ENCODE data around the gene MRPS5. TPM values are rescaled to one million over a fixed set of nuclear protein-coding genes. Genes with fewer than 3 reads are reported as not detected.
"Not testable (repeated sequence)": the region's sequence is repeated elsewhere in the genome, so short reads cannot be mapped to it uniquely, and the experiment has no call there.

The MRPS5 gene
- total RNA-seq = 57.6 and 78.6 TPM in 2 replicates
- 49.1 TPM for polyA plus RNA-seq (2012)

DNA sequence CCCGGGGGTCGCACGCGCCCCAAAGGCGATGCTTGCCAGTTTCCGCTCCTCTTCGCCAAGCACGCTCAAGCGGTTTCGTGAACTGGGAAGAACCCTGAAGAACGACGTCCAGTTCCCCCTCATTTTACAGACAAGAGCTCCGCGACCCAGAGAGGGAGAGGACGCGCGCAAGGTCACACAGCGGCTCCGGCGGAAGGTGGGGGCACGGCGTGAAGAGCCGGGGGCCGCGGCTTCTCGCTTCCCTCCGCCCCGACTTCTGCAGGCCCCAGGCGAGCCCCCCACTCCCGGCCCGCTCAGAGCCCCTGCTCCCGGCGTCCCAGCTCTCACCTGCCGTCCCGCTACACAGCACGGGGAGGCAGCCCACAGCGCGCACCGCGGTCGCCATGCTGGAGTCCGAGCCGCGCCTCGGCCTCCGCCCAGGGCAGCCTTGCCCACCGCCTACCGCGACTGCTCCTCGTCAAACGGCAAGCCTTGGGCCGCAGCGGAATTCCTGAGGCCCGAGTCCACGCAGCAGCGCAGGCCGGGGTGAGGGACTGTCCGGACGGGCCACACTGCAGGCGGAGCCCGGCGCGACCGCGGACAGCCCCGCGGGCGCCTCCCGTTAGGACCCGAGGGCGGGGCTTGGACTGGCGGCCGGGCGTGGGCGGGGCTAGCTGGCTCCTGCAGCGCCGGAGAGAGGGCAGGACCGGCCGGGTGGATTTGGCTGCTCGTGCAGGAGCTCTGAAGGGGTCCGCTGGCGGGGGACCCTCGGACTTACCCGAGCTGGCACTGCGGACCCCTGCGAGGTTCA, at the start of gene MRPS5:
MRPS5 (minus strand) TSS at position 402 of the 790 bp plus-strand sequence; CDS start at position 385, 17 bp downstream.
- peak; percentile 83 for DNase-seq (ENCODE audit: low read depth)

DNA sequence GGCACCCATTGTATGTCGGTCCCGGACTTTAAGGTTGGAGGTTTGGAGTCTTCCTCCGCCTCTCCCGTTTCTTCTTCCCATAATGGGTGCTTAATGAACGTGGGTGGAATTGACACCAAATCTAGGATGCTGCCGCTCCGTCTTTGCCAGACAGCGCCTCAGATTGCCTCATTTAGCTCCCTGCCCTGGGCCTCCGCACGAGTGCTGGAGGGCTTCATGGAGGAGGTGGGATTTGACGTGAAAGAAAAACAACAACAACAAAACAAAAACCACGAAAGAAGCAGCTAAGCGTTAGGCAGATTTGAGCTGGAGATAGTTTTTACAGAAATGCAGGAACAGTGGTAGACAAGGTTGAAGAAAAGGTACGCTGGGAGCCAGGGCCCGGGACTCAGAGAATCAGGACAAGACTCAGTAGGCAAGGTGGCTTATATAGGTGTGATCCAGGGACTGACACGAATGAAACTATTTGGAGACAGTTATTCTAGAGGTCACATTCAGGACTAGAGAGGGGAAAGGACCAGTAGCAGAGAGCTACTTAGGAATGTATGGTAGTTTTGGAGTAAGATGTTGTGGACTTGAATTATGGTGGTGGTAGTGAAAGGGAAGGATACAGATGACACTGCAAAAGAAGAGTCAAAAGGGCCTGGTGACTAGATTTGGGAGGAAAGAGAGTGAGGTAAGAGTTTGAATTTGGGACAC, 44.6 kb upstream of the MRPS5 start:
- no peak for DNase-seq (ENCODE audit: low read depth)

DNA sequence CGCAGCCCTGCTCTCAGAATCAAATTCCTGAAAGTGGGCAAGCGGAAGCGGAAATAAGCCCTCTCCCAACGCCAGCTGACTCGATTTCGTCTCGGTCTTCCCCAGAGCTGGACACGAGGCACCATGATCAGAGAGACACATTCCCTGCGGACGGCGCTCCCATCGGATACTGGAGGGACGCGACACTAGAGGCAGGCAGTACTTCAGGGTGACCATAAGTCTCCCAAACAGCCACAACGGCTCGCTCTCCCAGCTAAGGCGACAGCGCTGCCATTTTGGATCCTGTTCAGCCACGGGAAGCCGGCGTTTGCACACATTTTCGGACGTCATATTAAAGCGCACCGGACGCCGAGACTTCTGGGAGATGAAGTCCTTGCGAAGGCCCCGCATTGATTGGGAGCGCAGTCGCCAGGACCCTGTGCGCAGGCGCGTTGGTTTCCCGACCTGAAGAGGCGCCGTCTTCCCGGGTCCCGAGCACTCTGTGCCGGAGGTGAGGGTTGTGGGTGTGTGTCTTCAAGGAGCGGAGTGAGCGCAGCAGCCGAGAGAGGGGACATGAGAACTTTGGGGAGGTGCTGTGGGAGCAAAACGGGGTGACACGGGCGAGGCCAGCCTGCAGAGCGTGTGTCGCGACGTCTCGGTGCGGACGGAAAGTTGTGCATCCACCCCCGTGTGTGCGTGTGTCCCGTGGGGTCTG, 43.9 kb upstream of the MRPS5 start, which contains the start of gene ZNF2:
ZNF2 (plus strand) TSS at position 439 of the 694 bp plus-strand sequence. CDS start 10,418 bp downstream, outside the sequence.
- DNase-seq (ENCODE audit: low read depth) = peak; percentile 99

DNA sequence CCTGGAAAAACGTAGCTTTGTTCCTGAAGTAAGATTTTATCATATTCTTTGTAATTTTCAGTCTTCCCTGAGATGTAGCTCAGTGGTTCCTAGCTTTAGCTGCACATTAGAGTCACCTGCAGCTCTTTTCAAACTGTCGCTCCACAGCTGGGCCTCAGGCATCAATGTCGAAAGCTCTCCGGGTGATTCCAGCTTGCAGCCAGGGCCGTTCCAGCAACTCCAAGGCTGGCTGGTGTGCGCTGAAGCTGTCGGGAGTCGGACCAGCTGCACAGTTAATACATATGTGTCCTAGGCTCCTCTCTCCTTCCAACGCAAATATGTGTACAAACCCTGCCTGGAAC, 43.4 kb upstream of the MRPS5 start:
- DNase-seq (ENCODE audit: low read depth) = no peak

DNA sequence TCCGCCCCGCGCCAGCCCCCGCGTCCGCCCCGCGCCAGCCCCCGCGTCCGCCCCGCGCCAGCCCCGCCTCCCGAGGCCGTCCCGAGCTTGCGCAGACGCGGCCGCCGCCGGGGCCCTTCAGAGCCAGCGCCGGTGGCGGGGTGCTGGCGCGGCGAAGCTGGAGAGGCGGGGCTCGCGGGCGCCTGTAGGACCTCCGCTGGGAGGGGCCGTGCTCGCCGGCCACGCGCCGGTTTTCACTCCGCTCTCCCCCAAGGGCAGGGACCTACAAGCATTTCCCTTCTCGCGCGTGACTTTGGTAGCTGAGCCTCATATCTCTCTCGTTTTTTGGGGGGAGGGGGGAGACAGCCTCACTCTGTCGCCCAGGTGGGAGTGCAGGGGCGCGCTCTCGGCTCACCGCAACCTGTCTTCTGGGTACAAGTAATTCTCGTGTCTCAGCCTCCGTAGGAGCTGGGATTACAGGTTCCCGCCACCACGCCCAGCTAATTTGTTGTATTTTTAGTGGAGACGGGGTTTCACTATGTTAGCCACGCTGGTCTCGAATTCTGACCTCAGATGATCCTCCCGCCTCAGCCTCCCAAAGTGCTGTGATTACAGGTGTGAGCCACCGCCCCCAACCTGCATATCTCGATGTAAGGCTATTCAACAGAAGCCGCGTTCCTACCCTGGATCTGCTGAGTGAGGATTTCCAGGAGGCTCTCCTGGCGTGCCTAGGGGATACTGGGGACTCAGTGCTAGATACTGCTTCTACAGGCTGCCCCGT, 38.3 kb upstream of the MRPS5 start, which contains the start of gene ZNF514:
ZNF514 (minus strand) TSS at position 159 of the 760 bp plus-strand sequence. CDS start 6,595 bp downstream, outside the sequence.
- DNase-seq (ENCODE audit: low read depth) = peak; percentile 72

DNA sequence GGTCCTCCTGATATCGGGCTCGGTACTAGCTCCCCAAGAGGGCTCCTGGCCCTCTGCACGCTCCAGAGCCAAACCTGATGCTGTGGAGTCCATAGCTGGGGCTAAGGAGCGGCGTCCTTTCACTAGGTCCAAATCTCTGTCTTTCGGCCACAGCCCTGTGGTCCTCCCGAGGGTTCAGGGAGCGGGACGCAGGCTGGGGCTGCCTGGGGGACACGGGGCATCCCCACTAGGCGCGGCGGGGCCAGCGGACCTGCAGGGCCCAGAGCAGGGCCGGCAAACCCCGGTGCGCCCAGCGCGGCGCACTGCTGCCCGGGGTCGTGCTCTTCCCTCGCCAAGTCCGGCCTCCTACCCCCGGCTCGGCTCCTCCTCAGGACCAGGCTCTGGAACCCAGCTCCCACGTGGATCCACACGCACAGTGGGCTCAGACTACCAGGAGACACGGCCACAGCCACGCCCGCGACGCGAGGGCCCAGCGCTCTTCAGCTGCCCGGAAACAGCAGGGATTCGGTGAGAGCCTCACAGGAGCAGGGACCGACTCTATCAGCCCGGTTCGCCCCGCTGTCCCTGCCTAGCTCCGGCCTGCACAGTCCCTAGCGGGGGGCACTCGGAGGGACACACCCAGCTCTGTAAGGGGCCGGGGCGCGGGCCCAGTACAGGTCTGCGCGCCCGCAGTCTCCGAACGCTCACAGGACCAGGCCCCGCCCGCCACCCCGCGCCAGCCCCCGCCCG, 37.4 kb upstream of the MRPS5 start:
- peak; percentile 60 for DNase-seq (ENCODE audit: low read depth)

DNA sequence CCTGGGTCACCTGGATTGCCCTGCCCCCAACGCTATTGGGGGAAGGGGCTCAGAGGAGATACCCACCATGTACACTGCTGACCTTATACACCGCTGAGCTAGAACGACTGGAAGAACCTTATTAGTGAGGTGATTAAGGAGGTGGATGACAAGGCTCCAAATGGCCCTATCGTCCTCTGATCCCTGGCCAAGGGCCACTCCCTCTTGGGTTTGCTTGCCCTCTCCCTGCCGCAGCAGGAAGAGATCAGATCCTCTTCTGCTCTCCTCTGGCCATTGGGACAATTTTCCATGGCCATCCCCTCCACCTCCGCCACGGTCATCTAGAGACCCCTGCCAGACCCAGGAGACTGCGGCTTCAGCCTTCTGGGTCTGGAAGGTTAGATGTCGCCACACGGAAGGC, 36.8 kb upstream of the MRPS5 start:
- no peak for DNase-seq (ENCODE audit: low read depth)

DNA sequence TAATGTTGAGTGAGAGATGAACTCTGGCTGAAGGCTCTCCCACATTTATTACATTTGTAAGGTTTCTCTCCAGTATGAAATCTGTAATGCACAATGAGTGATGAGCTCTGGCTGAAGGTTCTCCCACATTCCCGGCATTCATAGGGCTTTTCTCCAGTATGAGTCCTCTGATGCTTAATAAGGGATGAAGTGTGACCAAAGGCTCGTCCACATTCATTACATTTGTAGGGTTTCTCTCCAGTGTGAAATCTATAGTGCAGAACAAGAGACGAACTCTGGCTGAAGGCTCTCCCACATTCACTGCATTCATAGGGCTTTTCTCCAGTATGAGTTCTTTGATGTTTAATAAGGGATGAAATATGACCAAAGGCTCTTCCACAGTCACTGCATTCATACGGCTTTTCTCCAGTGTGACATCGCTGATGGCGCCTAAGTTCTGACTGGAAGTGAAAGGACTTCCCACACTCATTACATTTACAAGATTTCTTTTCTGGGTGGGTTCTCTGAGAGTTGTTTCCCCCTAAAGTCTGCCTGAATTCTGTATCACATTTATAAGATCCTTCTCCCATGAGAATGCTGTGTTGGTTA, 27.9 kb upstream of the MRPS5 start:
- DNase-seq (ENCODE audit: low read depth) = no peak

DNA sequence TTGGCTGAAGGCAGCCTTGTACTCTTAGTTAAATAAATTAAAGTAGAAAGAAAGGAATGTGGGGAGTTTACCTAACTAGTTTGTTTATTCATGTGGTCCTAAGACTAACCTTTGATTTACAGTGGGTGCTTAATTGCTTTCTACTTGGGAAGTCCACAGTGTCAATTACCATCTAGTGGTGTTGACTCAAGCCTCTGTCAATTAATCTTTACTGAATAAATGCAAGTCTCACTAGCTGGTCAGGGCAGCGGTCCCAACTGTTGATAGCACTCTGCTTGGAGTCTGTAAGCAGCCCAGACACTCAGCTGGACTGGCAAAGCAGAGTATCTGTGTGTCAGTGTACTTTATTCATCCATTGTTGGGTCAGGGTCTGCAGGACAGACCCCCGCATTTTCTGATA, 22.2 kb upstream of the MRPS5 start:
- no peak for DNase-seq (ENCODE audit: low read depth)

DNA sequence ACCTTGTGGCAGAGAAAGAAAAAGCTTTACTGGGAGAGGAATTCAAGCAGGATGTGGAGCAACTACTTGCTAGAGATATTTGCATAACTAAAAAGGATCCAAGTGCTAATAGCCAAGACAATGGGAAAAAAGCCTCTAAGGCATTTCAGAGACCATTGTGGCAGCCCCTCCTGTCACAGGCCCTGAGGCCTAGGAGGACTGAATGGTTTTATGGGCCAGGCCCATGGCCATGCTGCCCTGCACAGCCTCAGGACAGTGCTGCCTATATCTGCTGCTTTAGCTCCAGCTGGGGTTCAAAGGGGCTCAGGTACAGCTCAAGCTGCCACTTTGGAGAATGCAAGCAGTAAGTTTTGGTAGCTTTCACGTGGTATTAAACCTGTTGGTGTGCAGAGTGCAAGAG, 17.1 kb upstream of the MRPS5 start:
- no peak for DNase-seq (ENCODE audit: low read depth)

DNA sequence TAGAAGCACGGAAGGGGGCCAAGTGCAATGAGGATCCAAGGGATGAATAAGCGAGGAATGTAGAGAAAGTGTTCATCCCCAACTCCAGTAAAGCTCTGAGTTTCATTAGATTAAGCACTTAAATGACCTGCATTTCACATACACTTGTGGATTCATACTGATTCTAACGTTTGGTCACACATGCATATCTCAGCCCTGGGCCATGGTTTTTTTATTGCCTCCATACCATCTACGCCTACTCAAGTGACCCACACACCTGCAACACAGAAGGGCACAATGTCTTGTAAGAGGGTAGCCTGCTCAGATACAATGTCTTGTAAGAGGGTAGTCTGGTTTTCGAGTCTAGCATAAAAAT, 566 bp upstream of the MRPS5 start:
- no peak for DNase-seq (ENCODE audit: low read depth)

DNA sequence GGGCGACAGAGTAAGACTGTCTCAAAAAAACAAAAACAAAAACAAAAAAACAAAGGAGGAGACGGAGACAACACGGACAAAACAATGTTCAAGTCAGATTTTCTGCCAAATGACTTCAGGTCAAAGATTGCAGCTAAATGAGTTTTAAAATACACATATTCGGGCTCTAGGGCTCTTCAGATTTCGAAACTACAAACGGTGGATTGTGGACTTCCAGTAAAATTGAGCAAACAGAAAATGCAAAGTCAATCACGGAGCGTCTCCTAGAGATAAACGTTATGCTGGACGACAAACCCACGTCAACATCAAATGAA, 558 bp downstream of the MRPS5 start:
- DNase-seq (ENCODE audit: low read depth) = no peak

DNA sequence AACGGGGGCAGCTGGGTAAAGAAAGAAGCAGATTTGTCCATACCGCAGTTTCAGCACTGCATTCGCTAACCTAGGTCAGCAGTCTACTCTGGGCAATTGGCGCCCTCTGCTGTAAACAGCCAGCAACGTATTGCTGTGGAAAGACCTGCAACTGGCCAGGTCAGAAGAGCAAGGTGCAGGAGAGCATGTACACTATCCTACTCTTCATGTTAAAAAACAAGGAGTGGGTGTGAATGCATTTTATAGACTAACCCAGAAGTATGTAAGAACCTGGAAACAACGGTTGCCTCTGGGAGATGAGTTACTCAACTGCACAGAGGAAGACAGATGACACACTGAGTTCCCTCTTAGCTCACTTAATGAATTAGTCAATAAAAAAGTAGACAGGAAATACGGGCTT, 6.2 kb downstream of the MRPS5 start:
- peak; percentile 62 for DNase-seq (ENCODE audit: low read depth)

DNA sequence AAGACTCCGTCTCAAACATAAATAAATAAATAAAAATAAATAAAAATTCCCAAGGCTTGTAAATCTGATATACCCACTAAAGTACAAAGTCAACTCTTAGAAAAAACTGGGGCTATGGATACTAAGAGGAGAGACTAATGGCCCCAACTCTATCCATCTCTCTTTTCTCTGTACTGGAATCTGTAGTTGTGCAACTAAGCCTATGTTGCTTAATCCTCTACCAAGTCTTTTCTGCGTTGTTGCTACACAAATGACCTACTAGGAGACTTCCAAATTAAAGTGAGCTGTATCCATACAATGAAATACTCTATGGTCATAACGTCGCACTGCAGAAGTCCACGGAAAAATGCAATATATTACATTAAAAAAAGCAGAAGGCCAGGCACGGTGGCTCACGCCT, 8.1 kb downstream of the MRPS5 start:
- no peak for DNase-seq (ENCODE audit: low read depth)

DNA sequence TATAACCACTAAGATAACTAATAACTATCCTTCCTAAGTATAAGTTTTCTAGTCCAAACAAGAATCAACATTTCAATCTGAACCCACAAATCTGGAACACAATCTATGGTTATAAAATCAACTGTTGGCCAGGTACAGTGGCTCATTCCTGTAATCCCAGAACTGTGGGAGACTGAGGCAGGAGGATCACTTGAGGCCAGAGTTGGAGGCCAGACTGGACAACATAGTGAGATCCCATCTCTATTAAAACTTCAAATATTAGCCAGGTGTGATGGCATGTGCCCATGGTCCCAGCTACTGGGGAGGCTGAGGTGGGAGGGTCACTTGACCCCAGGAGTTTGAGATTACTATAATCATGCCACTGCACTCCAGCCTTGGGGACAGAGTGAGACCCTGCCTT, 11.2 kb downstream of the MRPS5 start:
- DNase-seq (ENCODE audit: low read depth) = no peak

DNA sequence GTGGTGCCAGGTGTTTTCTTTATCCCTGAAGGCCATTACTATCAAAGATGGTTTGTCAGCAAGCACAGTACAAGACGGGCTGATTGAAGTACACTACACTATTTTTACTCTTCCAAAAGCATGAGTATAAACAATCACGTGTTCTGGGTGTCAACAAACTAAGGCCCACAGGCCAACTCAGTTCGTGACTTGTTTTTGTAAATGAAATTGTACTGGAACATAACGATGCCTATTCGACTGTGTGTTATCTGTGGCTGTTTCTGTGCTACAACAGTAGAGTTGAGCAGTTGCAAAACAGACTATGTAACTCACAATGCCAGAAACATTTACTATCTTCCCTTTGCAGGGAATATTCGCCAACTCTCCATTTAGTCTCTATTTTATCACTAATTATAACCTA, 12.3 kb downstream of the MRPS5 start:
- no peak for DNase-seq (ENCODE audit: low read depth)

DNA sequence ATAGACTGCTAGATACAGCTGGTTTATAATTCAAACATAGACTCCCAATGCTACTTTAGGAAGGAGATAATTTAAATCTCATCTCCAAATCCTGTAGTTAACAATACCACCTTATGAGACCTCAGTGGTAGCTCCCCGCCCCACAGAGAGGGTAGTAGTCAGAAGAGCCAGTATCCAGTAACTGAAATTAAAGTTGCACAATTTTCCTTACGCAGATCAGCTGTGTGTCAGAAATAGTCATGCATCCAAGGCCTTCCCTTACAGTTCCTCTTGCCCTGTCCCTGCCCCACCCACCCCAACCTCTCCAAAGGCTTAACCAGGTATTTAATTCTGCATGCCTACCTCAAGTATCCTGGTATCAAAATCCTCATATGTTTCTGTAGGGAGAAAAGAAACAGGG, 15.5 kb downstream of the MRPS5 start:
- no peak for DNase-seq (ENCODE audit: low read depth)

DNA sequence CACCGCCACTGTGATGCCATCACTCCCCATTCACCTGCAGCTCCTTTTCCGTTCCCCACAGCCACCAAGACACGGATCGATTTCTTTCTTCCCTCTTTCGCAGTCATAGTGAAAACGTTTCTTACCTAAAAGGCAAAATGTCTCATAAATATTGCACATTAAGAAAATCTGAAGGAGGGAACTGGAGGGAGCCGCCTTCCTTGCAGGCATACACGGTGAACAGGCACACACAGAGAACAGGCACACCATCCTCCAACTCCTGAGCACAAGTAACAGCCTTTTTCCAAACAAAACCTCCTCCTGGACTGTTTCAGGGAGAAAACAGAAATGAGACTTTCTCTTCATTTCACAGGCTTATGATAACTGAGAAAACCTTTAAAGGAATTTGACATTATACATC, 17.0 kb downstream of the MRPS5 start:
- DNase-seq (ENCODE audit: low read depth) = no peak

DNA sequence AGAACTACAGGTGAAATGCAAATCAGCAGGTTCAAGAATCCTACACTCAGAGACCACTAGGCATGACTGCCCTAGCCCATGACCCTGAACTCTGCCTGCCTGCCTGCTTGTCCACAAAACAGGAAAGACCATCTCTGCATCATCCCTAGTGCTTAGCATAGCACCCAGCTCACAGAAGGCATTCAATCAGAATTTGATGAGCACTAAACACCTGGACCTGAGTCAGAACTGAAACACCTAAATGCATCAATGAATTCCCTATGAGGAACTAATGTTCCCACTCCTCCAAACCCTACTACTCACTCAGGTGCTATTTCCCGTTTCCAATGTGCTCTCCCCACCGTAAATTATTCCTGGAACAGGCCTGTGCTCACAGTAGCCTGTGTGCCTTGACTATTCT, 21.7 kb downstream of the MRPS5 start:
- DNase-seq (ENCODE audit: low read depth) = no peak

DNA sequence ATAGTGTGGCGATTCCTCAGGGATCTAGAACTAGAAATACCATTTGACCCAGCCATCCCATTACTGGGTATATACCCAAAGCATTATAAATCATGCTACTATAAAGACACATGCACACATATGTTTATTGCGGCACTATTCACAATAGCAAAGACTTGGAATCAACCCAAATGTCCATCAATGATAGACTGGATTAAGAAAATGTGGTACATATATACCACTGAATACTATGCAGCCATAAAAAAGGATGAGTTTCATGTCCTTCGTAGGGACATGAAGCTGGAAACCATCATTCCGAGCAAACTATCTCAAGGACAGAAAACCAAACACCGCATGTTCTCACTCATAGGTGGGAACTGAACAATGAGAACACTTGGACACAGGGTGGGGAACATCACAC, 23.3 kb downstream of the MRPS5 start:
- DNase-seq (ENCODE audit: low read depth) = not testable (repeated sequence)

Data from myocyte (in vitro differentiated cells).